Measurements from ENCODE around the gene MAJIN. TPM values are rescaled to one million over a fixed set of nuclear protein-coding genes. Genes with fewer than 3 reads are reported as not detected.

The MAJIN gene
- total and polyA plus RNA-seq, 3 experiments from 2014 or later, result not detected

DNA sequence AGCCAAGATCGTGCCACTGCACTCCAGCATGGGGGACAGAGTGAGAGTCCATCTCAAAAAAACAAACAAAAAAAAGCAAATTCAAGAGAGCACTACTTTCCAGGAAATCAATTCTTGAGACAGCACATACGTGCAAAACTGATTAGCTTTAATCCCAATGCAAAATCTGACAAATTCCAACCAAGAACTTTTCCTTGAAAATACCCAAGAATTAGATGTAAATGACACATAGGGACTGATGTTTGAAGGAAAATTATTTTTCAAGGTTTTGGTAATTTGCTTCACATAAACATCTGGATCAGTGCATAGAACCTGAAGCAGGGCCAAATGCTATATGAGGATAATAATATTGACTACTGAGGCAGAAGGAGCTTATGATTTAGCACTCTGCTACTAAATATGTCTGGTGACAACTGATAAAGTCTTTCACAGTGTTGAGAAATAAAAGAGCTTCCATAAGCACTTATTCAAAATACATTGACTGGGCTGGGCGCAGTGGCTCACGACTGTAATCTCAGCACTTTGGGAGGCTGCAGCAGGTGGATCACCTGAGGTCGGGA is 8.8 kb downstream of the MAJIN start:
- H3K4me3 ChIP-seq (ENCODE audit: low read length), result no peak overlapping the region
- peaks cover 0 to 2% (median 0%) of the 10 kb centered on the region in 3 donors for H3K36me3 Mint-ChIP-seq
- no peak overlapping the region for H3K27ac ChIP-seq (ENCODE audit: low read depth, low read length)
- no peak overlapping the region for H3K4me3 Mint-ChIP-seq
- POLR2A ChIA-PET, result interaction anchor here (0.6 kb wide), 1 partner anchor 130 kb away, joined by 3 read pairs; no protein-coding TSS in a partner anchor
- H3K27me3 Mint-ChIP-seq, result peaks cover 7 to 25% of the 10 kb centered on the region in 2 donors
- H3K27me3 ChIP-seq (ENCODE audit: insufficient read depth, low read length, poor library complexity, severe bottlenecking), result no peaks in the 10 kb centered on the region
- H3K4me1 ChIP-seq (ENCODE audit: insufficient read depth, low read length), result no peaks in the 10 kb centered on the region
- CTCF ChIA-PET, result no interaction called here
- H3K36me3 ChIP-seq (ENCODE audit: insufficient read depth, low read length), result no peaks in the 10 kb centered on the region
- H3K9me3 ChIP-seq (ENCODE audit: low read length), result no peaks in the 10 kb centered on the region
- H3K27ac Mint-ChIP-seq, result no peak overlapping the region
- no peaks in the 10 kb centered on the region for H3K4me1 Mint-ChIP-seq
- DNase-seq, result no peak
- no peaks in the 10 kb centered on the region for H3K9me3 Mint-ChIP-seq

DNA sequence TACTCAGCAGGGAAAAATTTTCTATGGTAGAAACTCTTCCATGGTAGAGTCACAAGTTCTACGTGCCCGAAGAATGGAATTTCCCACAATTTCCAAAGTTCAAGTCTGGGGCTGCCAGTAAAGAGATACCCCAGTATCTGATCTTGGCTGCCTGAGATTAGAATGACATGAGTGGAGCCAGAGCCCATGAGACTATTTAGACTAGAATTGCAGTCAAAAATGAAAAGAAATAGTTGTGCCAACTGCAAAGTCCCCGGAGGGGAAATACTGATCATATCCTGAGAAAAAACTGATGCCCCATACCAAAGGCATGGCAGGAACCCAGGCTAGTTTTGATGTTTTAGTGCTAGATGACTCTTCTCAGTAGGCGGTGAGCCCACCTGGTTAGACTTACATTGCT is 11.2 kb downstream of the MAJIN start:
- Mint-ChIP-seq H3K4me3 (no peak overlapping the region), H3K27ac (no peak overlapping the region), H3K4me1 (no peaks in the 10 kb centered on the region), H3K27me3 (peaks cover 10 to 25% of the 10 kb centered on the region in 2 donors), H3K36me3 (no peaks in the 10 kb centered on the region), H3K9me3 (no peaks in the 10 kb centered on the region)
- no peak for DNase-seq
- CTCF ChIA-PET, result no interaction called here
- Histone ChIP-seq H3K9me3 (ENCODE audit: low read length) (no peaks in the 10 kb centered on the region), H3K27me3 (ENCODE audit: insufficient read depth, low read length, poor library complexity, severe bottlenecking) (no peaks in the 10 kb centered on the region), H3K4me1 (ENCODE audit: insufficient read depth, low read length) (no peaks in the 10 kb centered on the region), H3K4me3 (ENCODE audit: low read length) (no peak overlapping the region), H3K36me3 (ENCODE audit: insufficient read depth, low read length) (no peaks in the 10 kb centered on the region), H3K27ac (ENCODE audit: low read depth, low read length) (no peak overlapping the region)
- POLR2A ChIA-PET, result no interaction called here

DNA sequence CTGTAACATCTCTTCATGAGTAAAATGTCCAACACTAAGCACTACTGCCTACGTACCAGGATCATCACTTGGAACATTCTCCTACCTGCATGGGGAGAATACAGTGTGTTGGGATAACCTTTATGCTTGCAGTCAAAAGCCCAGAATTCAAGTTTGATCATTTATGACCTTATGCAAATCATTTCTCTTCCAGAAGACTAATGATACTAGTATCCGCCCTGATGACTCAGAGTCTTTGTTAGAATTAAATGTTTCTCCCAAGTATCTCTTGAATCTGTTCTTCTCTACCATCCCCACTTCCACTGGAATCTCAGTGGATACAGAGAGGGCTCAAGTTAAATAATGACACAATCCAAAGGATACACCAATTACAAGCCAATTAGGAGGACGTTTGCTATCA is 12.4 kb downstream of the MAJIN start:
- no peaks in the 10 kb centered on the region for H3K9me3 Mint-ChIP-seq
- Histone ChIP-seq H3K4me1 (ENCODE audit: insufficient read depth, low read length) (no peaks in the 10 kb centered on the region), H3K36me3 (ENCODE audit: insufficient read depth, low read length) (no peaks in the 10 kb centered on the region), H3K4me3 (ENCODE audit: low read length) (no peak overlapping the region), H3K27ac (ENCODE audit: low read depth, low read length) (no peak overlapping the region), H3K27me3 (ENCODE audit: insufficient read depth, low read length, poor library complexity, severe bottlenecking) (peaks cover 1% of the 10 kb centered on the region), H3K9me3 (ENCODE audit: low read length) (no peaks in the 10 kb centered on the region)
- POLR2A ChIA-PET, result no interaction called here
- no peak overlapping the region for H3K27ac Mint-ChIP-seq
- H3K27me3 Mint-ChIP-seq, result peaks cover 10 to 20% of the 10 kb centered on the region in 2 donors
- H3K36me3 Mint-ChIP-seq, result no peaks in the 10 kb centered on the region
- CTCF ChIA-PET, result no interaction called here
- H3K4me3 Mint-ChIP-seq, result no peak overlapping the region
- no peak for DNase-seq
- H3K4me1 Mint-ChIP-seq, result no peaks in the 10 kb centered on the region

DNA sequence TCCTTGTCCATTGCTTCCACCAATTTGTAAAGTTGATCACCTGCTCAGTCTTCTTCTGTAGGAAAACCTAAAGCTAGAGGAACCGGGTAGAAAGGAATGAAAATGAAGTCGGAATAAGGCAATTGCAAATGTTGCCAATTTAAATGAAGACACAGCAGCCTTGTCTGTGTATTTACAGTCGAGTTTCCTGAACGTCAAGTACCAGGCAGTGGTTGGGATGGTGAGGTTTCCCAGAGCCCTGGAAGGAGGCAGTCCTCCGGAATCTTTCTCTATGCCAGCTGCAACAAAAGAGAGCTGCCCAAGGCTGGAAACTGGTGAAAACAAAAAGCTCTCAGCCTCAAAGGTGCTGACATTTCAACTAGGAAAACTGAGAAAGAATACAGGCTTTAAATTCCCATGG is 17.7 kb downstream of the MAJIN start:
- Histone ChIP-seq H3K36me3 (ENCODE audit: insufficient read depth, low read length) (no peaks in the 10 kb centered on the region), H3K4me1 (ENCODE audit: insufficient read depth, low read length) (no peaks in the 10 kb centered on the region), H3K27ac (ENCODE audit: low read depth, low read length) (no peak overlapping the region), H3K4me3 (ENCODE audit: low read length) (no peak overlapping the region), H3K9me3 (ENCODE audit: low read length) (no peaks in the 10 kb centered on the region), H3K27me3 (ENCODE audit: insufficient read depth, low read length, poor library complexity, severe bottlenecking) (peaks cover 4% of the 10 kb centered on the region)
- H3K27me3 Mint-ChIP-seq, result peaks cover 13 to 17% of the 10 kb centered on the region in 2 donors
- no peaks in the 10 kb centered on the region for H3K36me3 Mint-ChIP-seq
- ChIA-PET POLR2A (no interaction called here), CTCF (no interaction called here)
- H3K9me3 Mint-ChIP-seq, result no peaks in the 10 kb centered on the region
- DNase-seq, result no peak
- H3K4me3 Mint-ChIP-seq, result no peak overlapping the region
- H3K4me1 Mint-ChIP-seq, result no peaks in the 10 kb centered on the region
- no peak overlapping the region for H3K27ac Mint-ChIP-seq

- CTCF ChIA-PET, result no interaction called here
- H3K4me3 ChIP-seq (ENCODE audit: low read length), result no peak overlapping the region
- DNase-seq, result no peak
- no peaks in the 10 kb centered on the region for H3K36me3 Mint-ChIP-seq
- no peaks in the 10 kb centered on the region for H3K4me1 ChIP-seq (ENCODE audit: insufficient read depth, low read length)
- H3K27me3 Mint-ChIP-seq, result peaks cover 17 to 20% of the 10 kb centered on the region in 2 donors
- no peaks in the 10 kb centered on the region for H3K9me3 ChIP-seq (ENCODE audit: low read length)
- POLR2A ChIA-PET, result no interaction called here
- no peaks in the 10 kb centered on the region for H3K9me3 Mint-ChIP-seq
- no peak overlapping the region for H3K27ac Mint-ChIP-seq
- H3K27me3 ChIP-seq (ENCODE audit: insufficient read depth, low read length, poor library complexity, severe bottlenecking), result peaks cover 4% of the 10 kb centered on the region
- no peaks in the 10 kb centered on the region for H3K4me1 Mint-ChIP-seq
- H3K36me3 ChIP-seq (ENCODE audit: insufficient read depth, low read length), result no peaks in the 10 kb centered on the region
- no peak overlapping the region for H3K4me3 Mint-ChIP-seq
- no peak overlapping the region for H3K27ac ChIP-seq (ENCODE audit: low read depth, low read length)
Observed at GRCh38 chr11:64951529-64951928, 20.4 kb downstream of the MAJIN start.

- no peaks in the 10 kb centered on the region for H3K4me1 Mint-ChIP-seq
Observed at GRCh38 chr11:64947208-64947814, 24.6 kb downstream of the MAJIN start.

GRCh38 chr11:64936539-64936938 is 35.4 kb downstream of the MAJIN start:
- Histone ChIP-seq H3K36me3 (ENCODE audit: insufficient read depth, low read length) (peaks cover 6% of the 10 kb centered on the region), H3K27me3 (ENCODE audit: insufficient read depth, low read length, poor library complexity, severe bottlenecking) (no peaks in the 10 kb centered on the region), H3K4me1 (ENCODE audit: insufficient read depth, low read length) (no peaks in the 10 kb centered on the region), H3K27ac (ENCODE audit: low read depth, low read length) (no peak overlapping the region), H3K4me3 (ENCODE audit: low read length) (no peak overlapping the region), H3K9me3 (ENCODE audit: low read length) (no peaks in the 10 kb centered on the region)
- CTCF ChIA-PET, result interaction anchor here (1.0 kb wide), 2 partner anchors 76 to 90 kb away, joined by 3 read pairs; no protein-coding TSS in a partner anchor
- no peak for DNase-seq
- POLR2A ChIA-PET, result no interaction called here
- peaks cover 4 to 5% of the 10 kb centered on the region in 2 donors for H3K27me3 Mint-ChIP-seq
- H3K27ac Mint-ChIP-seq, result peak overlapping the region in 2 of 8 donors; percentile 51 to 77
- no peaks in the 10 kb centered on the region for H3K9me3 Mint-ChIP-seq
- peaks cover 0 to 25% (median 8%) of the 10 kb centered on the region in 3 donors for H3K36me3 Mint-ChIP-seq
- H3K4me1 Mint-ChIP-seq, result no peaks in the 10 kb centered on the region
- H3K4me3 Mint-ChIP-seq, result no peak overlapping the region

More at GRCh38 chr11:64947208-64947814, 24.6 kb downstream of the MAJIN start:
- no peaks in the 10 kb centered on the region for H3K36me3 Mint-ChIP-seq
- H3K9me3 ChIP-seq (ENCODE audit: low read length), result no peaks in the 10 kb centered on the region
- CTCF ChIA-PET, result no interaction called here
- peaks cover 21 to 31% of the 10 kb centered on the region in 2 donors for H3K27me3 Mint-ChIP-seq
- POLR2A ChIA-PET, result no interaction called here
- no peak overlapping the region for H3K27ac ChIP-seq (ENCODE audit: low read depth, low read length)
- no peaks in the 10 kb centered on the region for H3K4me1 ChIP-seq (ENCODE audit: insufficient read depth, low read length)
- H3K4me3 ChIP-seq (ENCODE audit: low read length), result no peak overlapping the region
- H3K27me3 ChIP-seq (ENCODE audit: insufficient read depth, low read length, poor library complexity, severe bottlenecking), result no peaks in the 10 kb centered on the region
- H3K9me3 Mint-ChIP-seq, result no peaks in the 10 kb centered on the region
- DNase-seq, result no peak
- no peaks in the 10 kb centered on the region for H3K36me3 ChIP-seq (ENCODE audit: insufficient read depth, low read length)
- H3K4me3 Mint-ChIP-seq, result no peak overlapping the region
- H3K27ac Mint-ChIP-seq, result no peak overlapping the region

DNA sequence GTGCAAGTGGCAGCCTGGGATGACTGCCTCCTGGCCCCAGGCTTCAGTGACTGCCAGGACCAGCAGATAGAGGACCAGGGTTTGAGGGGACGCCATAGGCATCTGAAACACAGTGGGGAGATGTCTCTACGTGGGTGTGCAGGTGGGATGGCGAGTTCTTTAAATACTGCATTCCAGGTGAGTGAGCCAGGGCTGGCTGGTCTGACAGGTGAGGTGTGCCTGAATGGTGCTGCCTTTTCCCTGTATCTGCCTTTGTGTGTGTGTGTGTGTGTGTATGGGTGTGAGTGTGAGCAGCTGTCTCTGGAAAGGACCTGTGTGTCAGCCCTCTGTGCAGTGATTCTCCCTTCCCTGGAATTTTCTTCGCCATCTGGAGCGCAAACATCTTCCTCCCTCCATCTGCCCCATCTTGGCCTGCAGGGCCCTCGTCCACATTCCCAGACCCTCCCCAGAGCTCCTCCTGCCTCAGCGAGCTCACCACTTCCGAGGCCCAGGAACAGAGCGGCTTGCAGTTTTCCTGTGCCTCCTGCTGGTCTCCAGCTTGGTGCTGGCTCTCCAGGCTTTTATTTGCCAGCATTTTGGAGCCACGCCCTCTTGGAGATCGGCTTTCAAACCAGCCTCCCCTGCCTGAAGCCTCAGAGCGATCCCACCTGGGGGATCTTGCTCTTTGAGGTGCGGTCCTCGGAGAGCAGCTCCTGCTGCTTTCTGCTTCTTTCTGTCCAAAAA is 36.4 kb downstream of the MAJIN start, which contains the start of gene GPHA2:
Gene GPHA2, minus strand, starts transcription at position 535 of the 723 bp plus-strand sequence. Its CDS starts 433 bp downstream, at position 102.
- Mint-ChIP-seq H3K9me3 (no peaks in the 10 kb centered on the region), H3K4me3 (no peak within 1 kb of the TSS), H3K27me3 (peaks cover 3 to 4% of the 10 kb centered on the region in 2 donors), H3K36me3 (peaks cover 5 to 35% (median 12%) of the 10 kb centered on the region in 3 donors), H3K4me1 (no peaks in the 10 kb centered on the region), H3K27ac (peak within 1 kb of the TSS in 4 of 8 donors; percentile 29 to 82 (median 64))
- CTCF ChIA-PET, result no interaction called here
- no peak within 1 kb of the TSS for H3K4me3 ChIP-seq (ENCODE audit: low read length)
- H3K27ac ChIP-seq (ENCODE audit: low read depth, low read length), result no peak within 1 kb of the TSS
- H3K4me1 ChIP-seq (ENCODE audit: insufficient read depth, low read length), result no peaks in the 10 kb centered on the region
- H3K36me3 ChIP-seq (ENCODE audit: insufficient read depth, low read length), result peaks cover 11% of the 10 kb centered on the region
- DNase-seq, result no peak
- POLR2A ChIA-PET, result no interaction called here
- no peaks in the 10 kb centered on the region for H3K27me3 ChIP-seq (ENCODE audit: insufficient read depth, low read length, poor library complexity, severe bottlenecking)
- no peaks in the 10 kb centered on the region for H3K9me3 ChIP-seq (ENCODE audit: low read length)
